SW 1271 (cell line): ENCODE results near the gene TMIGD2.
"Not testable (repeated sequence)": the region's sequence is repeated elsewhere in the genome, so short reads cannot be mapped to it uniquely, and the experiment has no call there.

ENCODE experiments used
- DNase-seq, 2 experiments: peaks; one replicate each; lab custom pipeline; 2025; lab: John Stamatoyannopoulos, UW

Gene TMIGD2

GRCh38 chr19:4266253-4267000 lies 35.8 kb downstream of the TMIGD2 start:
- no peak for DNase-seq

GRCh38 chr19:4264812-4265211 lies 37.4 kb downstream of the TMIGD2 start:
- DNase-seq, result no peak

- DNase-seq, result no peak
Observed at GRCh38 chr19:4260613-4261191, 41.5 kb downstream of the TMIGD2 start.

- DNase-seq, result no peak
Observed at GRCh38 chr19:4258181-4258580, 44.0 kb downstream of the TMIGD2 start.

- DNase-seq, result no peak
Observed at GRCh38 chr19:4257025-4257424, 45.2 kb downstream of the TMIGD2 start.

- DNase-seq, result no peak
Observed at GRCh38 chr19:4256563-4256962, 45.6 kb downstream of the TMIGD2 start.

- peak; percentile 98 for DNase-seq
Observed at GRCh38 chr19:4246767-4247593, 55.2 kb downstream of the TMIGD2 start, which contains the start of gene YJU2. Gene YJU2 (plus strand): TSS chr19:4247080. CDS start chr19:4247147, 67 bp downstream.

GRCh38 chr19:4245938-4246337 lies 56.3 kb downstream of the TMIGD2 start:
- DNase-seq, result not testable (repeated sequence)
